Left lung (tissue), 14 donors: Measurements from ENCODE around the gene GIPC3. TPM values are rescaled to one million over a fixed set of nuclear protein-coding genes. Genes with fewer than 3 reads are reported as not detected.

Source experiments
- ATAC-seq: fragments of 200-7000 bp; cut with Tn5 transposase; one replicate; pipeline ENCODE4 v1.9.1; 2020; ENCODE audit warnings: moderate library complexity
- DNase-seq, 4 donors: peaks; one replicate each; pipeline ENCODE4 v3.0.0-alpha.2; 2013 to 2020
- H3K27ac ChIP-seq, 2 donors: fragments of 200-600 bp; sonication (generic) in 1 of 2; one replicate each; pipeline versions ENCODE4 v1.5.0 to v1.8.0; 2020 to 2021
- H3K27me3 ChIP-seq, 2 donors: fragments of 200-600 bp; sonication (generic) in 1 of 2; one replicate each; pipeline versions ENCODE4 v1.5.0 to v1.8.0; 2020 to 2021
- H3K36me3 ChIP-seq, 2 donors: fragments of 200-600 bp; sonication (generic) in 1 of 2; one replicate each; pipeline versions ENCODE4 v1.5.0 to v1.8.0; 2020 to 2021
- H3K4me1 ChIP-seq, 2 donors: fragments of 200-600 bp; one replicate each; pipeline ENCODE4 v1.8.0; 2021
- H3K4me3 ChIP-seq, 2 donors: fragments of 200-600 bp; sonication (generic) in 1 of 2; one replicate each; pipeline versions ENCODE4 v1.5.0 to v1.8.0; 2020 to 2021; ENCODE audit warnings: mild to moderate bottlenecking in 1 of 2
- H3K9me3 ChIP-seq, 2 donors: fragments of 200-600 bp; sonication (generic) in 1 of 2; one replicate each; pipeline versions ENCODE4 v1.5.0 to v1.8.0; 2020 to 2021
- CTCF ChIP-seq, 2 donors: fragments of 200-600 bp; sonication (generic) in 1 of 2; IDR thresholded peaks; one replicate each; pipeline versions ENCODE4 v1.5.0 to v1.8.0; 2021; ENCODE audit warnings: antibody characterized with exemption in 2 of 2
- intact Hi-C, 2 donors: fragments of 100-400 bp; cut with DNase I; formaldehyde crosslinking; loops; one replicate each; pipeline versions ENCODE4 v1.11.2 to v1.14.2; 2022
- long read RNA-seq, 12 donors: library from polyadenylated mRNA in 2 of 12; unstranded in 2 of 12; transcript quantifications; one replicate each; pipeline ENCODE4 v2.0.0 and lab custom pipeline, GENCODE V29; 2019 to 2026
- polyA plus RNA-seq, 6 donors: library from polyadenylated mRNA; unstranded; fragments of 120-200 nt; gene quantifications; one replicate each; pipeline ENCODE4 v1.2.1, GENCODE V29; 2013; ENCODE audit not compliant: insufficient read length in 6 of 6
- total RNA-seq, 2 donors: library from RNA; stranded (reverse); fragmentation: NEBNext Ultra II Directional; extraction: Animal tissue kit (Norgen Biotek cat#: 25700); gene quantifications; one replicate each; pipeline ENCODE4 v1.2.1, GENCODE V29; 2021
- donor health status: DM: no; HTN: yes; CAD: no.
- donor health status: DM: no; HTN: no; CAD: no.

The GIPC3 gene
- total RNA-seq (1 to 10 TPM; 3.1 TPM), polyA plus RNA-seq (1 to 10 TPM; 4.0 to 8.5 (median 5.1) TPM)
- long read RNA-seq, donor 1, full-length matches to known transcripts: 3 of 3 reads
- long read RNA-seq, donor 1, partial matches to known transcripts: 0 of 3 reads
- long read RNA-seq, donor 1, other reads (novel, unspliced or antisense): 0 of 3 reads
- long read RNA-seq, donor 2, full-length matches to known transcripts: 1 of 1 reads
- long read RNA-seq, donor 2, partial matches to known transcripts: 0 of 1 reads
- long read RNA-seq, donor 2, other reads (novel, unspliced or antisense): 0 of 1 reads
- long read RNA-seq, donor 3, full-length matches to known transcripts: 3 of 3 reads
- long read RNA-seq, donor 3, partial matches to known transcripts: 0 of 3 reads
- long read RNA-seq, donor 3, other reads (novel, unspliced or antisense): 0 of 3 reads
- long read RNA-seq, donor 4: 0 reads
- long read RNA-seq, donor 5: 0 reads
- long read RNA-seq, donor 6, full-length matches to known transcripts: 2 of 2 reads
- long read RNA-seq, donor 6, partial matches to known transcripts: 0 of 2 reads
- long read RNA-seq, donor 6, other reads (novel, unspliced or antisense): 0 of 2 reads
- long read RNA-seq, donor 7: 0 reads
- long read RNA-seq, donor 8, full-length matches to known transcripts: 6 of 6 reads
- long read RNA-seq, donor 8, partial matches to known transcripts: 0 of 6 reads
- long read RNA-seq, donor 8, other reads (novel, unspliced or antisense): 0 of 6 reads
- long read RNA-seq, donor 9: 0 reads
- long read RNA-seq, donor 10: 0 reads
- long read RNA-seq, donor 11: 0 reads
- long read RNA-seq, donor 12, full-length matches to known transcripts: 1 of 1 reads
- long read RNA-seq, donor 12, partial matches to known transcripts: 0 of 1 reads
- long read RNA-seq, donor 12, other reads (novel, unspliced or antisense): 0 of 1 reads

GRCh38 chr19:3585301-3586126 lies at the start of gene GIPC3:
GIPC3 (plus strand) TSS chr19:3585478; CDS start chr19:3585598, 120 bp downstream.
- H3K27ac ChIP-seq: no peak within 1 kb of the TSS
- intact Hi-C loops: no loop called here
- H3K4me3 ChIP-seq: peak within 1 kb of the TSS; percentile 9 to 31
- peaks cover 14 to 37% of the 10 kb centered on the region in 2 donors for H3K27me3 ChIP-seq
- no peak for TF ChIP-seq CTCF (IDR thresholded peaks at IDR 0.05)
- no peaks in the 10 kb centered on the region for H3K9me3 ChIP-seq
- DNase-seq (no peak), ATAC-seq (no peak)
- no peaks in the 10 kb centered on the region for H3K36me3 ChIP-seq
- peaks cover 0 to 6% of the 10 kb centered on the region in 2 donors for H3K4me1 ChIP-seq

GRCh38 chr19:3535563-3535965 lies 49.7 kb upstream of the GIPC3 start:
- Histone ChIP-seq H3K4me3 (no peak overlapping the region), H3K27me3 (no peaks in the 10 kb centered on the region), H3K9me3 (no peaks in the 10 kb centered on the region), H3K4me1 (no peaks in the 10 kb centered on the region), H3K27ac (no peak overlapping the region), H3K36me3 (peaks cover 0 to 82% of the 10 kb centered on the region in 2 donors)
- intact Hi-C loops: no loop called here
- DNase-seq (no peak), ATAC-seq (no peak)
- TF ChIP-seq CTCF (IDR thresholded peaks at IDR 0.05): no peak

DNA sequence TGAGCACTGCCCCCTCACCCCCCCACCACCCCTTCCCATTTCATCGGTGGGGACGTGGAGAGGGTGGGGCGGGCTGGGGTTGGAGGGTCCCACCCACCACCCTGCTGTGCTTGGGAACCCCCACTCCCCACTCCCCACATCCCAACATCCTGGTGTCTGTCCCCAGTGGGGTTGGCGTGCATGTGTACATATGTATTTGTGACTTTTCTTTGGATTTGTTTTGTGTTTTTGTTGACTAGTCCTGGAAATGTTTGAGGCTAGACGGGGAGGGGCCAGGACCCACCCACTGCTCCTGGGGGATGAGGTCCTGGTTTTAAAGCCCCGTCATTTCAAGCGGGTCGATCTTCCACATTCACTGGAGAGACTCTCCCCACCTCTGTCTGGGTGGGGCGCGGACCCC lies 49.3 kb upstream of the GIPC3 start:
- no peak overlapping the region for H3K27ac ChIP-seq
- no peaks in the 10 kb centered on the region for H3K4me1 ChIP-seq
- H3K36me3 ChIP-seq: peaks cover 0 to 78% of the 10 kb centered on the region in 2 donors
- ATAC-seq: no peak
- no peak overlapping the region for H3K4me3 ChIP-seq
- H3K9me3 ChIP-seq: no peaks in the 10 kb centered on the region
- no peak for DNase-seq
- intact Hi-C loops: no loop called here
- no peaks in the 10 kb centered on the region for H3K27me3 ChIP-seq
- TF ChIP-seq CTCF (IDR thresholded peaks at IDR 0.05): no peak

GRCh38 chr19:3536429-3537100 lies 48.7 kb upstream of the GIPC3 start:
- no peak for ATAC-seq
- no peak for TF ChIP-seq CTCF (IDR thresholded peaks at IDR 0.05)
- Histone ChIP-seq H3K4me1 (no peaks in the 10 kb centered on the region), H3K36me3 (peaks cover 0 to 72% of the 10 kb centered on the region in 2 donors), H3K9me3 (no peaks in the 10 kb centered on the region), H3K27me3 (no peaks in the 10 kb centered on the region), H3K27ac (no peak overlapping the region), H3K4me3 (no peak overlapping the region)
- intact Hi-C loops: no loop called here
- DNase-seq: no peak
